ENCODE measurements around the gene NAA38.

NAA38 gene

GRCh38 chr17:7851438-7852261, 5.7 kb downstream of the NAA38 start:
- peak; percentile 90 for DNase-seq

DNA sequence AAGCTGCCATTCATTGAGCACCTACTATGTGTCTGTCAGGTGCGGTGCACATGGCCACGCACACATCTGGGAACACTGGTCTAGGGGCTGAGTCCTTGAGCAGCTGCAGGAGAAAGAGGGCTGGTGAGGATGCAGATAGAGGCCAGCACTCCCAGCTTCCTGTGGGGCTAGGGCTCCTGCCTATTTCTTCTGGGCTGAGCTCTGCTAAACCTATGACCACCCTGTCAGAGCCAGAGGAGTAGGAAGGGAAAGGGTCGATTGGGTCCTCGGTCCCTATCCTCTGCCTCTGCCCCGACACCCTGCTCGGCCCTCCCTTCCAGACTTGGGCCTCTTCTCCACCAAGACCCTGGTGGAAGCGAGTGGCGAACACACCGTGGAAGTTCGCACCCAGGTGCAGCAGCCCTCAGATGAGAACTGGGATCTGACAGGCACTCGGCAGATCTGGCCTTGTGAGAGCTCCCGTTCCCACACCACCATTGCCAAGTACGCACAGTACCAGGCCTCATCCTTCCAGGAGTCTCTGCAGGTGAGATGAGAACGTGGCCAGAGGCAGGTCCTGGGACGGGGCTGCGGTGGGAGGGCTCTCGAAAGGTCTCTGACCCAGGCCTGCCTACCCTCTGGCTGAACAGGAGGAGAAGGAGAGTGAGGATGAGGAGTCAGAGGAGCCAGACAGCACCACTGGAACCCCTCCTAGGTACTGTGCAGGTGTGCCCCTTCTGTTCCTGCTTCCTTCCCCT, 6.5 kb downstream of the NAA38 start:
- no peak for DNase-seq

- no peak for DNase-seq
These were observed 7.4 kb downstream of the NAA38 start for GRCh38 chr17:7849751-7850504.

GRCh38 chr17:7849130-7849750, 8.1 kb downstream of the NAA38 start:
- no peak for DNase-seq

GRCh38 chr17:7848739-7849129, 8.6 kb downstream of the NAA38 start:
- no peak for DNase-seq

DNA sequence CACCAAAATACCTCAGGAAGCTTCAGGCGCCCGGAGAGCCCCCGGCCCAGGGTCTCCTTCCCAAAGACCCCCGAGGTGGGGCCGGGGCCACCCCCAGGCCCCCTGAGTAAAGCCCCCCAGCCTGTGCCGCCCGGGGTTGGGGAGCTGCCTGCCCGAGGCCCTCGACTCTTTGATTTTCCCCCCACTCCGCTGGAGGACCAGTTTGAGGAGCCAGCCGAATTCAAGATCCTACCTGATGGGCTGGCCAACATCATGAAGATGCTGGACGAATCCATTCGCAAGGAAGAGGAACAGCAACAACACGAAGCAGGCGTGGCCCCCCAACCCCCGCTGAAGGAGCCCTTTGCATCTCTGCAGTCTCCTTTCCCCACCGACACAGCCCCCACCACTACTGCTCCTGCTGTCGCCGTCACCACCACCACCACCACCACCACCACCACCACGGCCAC, 9.2 kb downstream of the NAA38 start:
- DNase-seq = no peak

GRCh38 chr17:7846765-7847661, 10.3 kb downstream of the NAA38 start:
- DNase-seq = no peak

- no peak for DNase-seq
These were observed 11.2 kb downstream of the NAA38 start for GRCh38 chr17:7846063-7846735.

- DNase-seq = no peak
These were observed 11.8 kb downstream of the NAA38 start for GRCh38 chr17:7845359-7846062.

DNA sequence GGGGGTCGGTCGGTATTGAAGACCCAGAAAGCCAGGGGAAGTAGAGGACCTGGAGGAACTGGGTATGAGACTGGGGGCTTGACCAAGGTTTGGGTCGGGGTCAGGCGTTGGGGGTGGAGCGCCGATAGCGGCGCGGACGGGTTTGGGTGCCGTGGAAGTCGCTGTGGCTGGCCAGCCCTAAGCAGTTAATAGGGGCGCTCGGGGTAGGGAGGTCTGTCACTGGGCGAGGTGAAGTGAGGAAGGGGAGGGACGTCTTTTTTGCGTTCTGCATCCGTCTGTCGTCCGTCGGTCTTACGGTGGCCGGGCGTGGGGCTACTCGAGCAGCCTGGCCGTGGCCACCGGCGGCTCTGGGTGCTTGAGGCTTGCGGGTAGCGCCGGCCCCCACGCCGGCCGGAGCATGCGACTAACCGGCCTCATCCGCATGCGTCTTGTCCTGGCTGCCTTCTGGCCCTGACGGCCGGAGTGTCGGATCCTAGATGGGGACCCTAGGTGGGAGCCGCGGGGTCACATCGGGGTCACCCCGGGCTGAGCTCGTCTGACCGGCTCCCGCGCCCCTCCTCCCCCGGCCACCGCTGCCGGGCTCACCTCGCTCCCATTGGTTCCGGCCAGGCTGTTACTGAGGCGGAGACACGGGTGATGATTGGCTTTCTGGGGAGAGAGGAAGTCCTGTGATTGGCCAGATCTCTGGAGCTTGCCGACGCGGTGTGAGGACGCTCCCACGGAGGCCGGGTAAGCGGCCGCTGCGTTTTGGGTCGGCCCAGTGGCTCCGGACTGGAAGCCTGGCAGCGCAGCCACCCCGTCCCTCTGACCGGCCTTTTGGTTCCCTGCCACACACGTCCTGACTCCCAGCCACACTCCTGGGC, 12.8 kb downstream of the NAA38 start:
- DNase-seq = peak; percentile 91

- peak; percentile 81 for DNase-seq
These were observed 13.6 kb downstream of the NAA38 start for GRCh38 chr17:7843536-7844291.

DNA sequence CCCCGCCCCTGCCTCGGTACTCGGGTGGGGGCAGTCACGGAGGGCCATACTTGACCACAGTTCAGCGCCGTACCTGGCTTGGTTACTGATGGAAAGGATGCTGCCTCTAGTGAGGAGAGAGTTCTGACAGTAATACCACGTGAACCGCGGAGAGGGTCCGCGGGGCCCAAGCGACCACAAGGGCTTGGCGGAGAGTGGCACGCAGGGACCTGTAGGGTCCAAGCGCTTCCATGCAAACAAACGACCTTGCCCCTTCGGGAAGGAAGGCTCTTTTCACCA, 14.2 kb downstream of the NAA38 start:
- DNase-seq = no peak

DNA sequence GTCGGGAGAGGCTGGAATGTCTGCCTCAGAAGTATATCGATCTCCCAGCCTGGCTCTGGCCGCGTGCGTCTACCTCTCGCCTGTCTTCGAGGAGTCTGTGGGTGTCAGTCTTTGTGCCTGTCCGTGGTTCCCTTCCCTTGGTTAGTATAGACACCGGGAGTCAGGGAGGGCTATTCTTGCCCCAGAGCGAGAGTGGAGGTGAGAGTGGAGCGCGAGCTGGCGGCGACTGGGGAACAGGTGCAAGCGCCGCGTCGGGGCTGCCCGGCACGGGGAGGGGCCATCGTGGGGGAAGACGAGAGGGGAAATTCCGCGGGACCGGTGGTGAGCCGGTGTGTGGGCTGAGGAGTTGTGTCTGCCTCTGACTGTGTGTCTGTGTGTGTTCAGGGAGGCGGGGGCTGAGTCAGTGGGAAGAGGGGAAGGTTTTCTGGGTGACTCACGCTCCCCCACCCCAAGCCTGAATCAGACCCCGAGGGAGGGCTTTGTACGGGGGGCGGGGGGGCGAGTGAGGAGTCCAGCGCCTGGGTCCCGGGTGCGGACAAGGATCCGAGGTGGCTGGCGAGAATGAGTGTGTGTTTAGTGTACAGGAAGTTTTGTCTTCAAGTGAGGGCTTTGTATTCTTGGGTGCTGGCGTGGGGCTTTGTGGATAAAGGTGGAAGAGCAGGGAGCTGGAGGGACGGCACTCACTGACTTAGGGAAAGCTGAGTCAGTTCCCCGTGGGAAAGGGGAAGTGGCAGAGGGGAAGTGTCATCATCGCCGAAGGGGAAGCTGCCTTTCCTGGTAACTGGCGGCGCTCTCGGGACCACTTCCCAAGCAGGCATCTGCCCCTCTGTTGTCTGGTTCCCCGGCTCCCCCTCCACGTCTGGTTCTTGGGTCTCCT, 14.7 kb downstream of the NAA38 start:
- no peak for DNase-seq

- DNase-seq = peak; percentile 96
These were observed 15.4 kb downstream of the NAA38 start for GRCh38 chr17:7841915-7842379.

DNA sequence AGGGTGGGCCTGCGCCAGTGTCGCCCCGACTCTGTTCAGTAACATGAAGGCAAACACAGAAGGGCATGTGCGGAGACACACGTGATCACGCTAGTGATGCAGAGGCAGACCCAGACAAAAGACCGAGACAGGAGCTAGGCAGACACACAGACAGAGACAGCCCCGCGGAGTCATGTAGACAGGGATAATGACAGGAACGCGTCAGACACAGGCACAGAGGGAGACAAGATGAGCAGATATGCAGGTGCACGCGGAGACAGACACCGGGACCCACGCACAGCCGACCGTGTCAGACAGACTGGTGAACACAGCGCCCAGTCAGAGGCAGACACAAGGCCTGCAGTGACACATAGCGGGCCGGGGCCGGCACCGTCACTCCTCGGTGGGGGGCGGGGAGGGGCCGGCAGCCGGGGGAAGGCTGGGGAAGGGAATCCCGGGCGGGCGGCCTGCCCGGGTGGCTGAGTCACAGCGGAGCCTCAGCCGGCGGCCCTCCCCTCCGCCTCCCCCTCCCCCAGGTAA, 15.9 kb downstream of the NAA38 start:
- peak; percentile 68 for DNase-seq

GRCh38 chr17:7840875-7841274, 16.5 kb downstream of the NAA38 start:
- DNase-seq = no peak

- no peak for DNase-seq
These were observed 16.9 kb downstream of the NAA38 start for GRCh38 chr17:7840441-7840840.

DNA sequence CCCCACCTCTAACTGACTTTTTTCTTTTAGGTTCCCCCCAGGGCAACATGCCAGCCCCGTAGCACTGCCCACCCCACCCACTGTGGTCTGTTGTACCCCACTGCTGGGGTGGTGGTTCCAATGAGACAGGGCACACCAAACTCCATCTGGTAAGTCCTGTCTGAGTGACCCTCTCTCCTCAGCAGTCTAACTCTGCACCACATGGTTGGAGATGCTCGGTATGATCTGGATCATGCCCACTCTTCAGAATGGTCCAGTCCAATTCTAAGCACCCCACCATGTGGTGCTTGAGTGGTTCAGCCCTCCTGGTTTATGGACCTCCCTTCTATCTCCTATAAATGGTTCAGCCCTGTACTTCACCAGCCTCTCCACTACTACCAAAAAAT, 17.5 kb downstream of the NAA38 start:
- no peak for DNase-seq

Data from retina (tissue), 1 donor.